GM10847 (cell line): ENCODE data around the gene SVIL.

Source experiments
- POLR2A ChIP-seq: IDR thresholded peaks from 2 replicates; pipeline ENCODE4 v1.6.1; 2011; ENCODE audit not compliant: insufficient read length; ENCODE audit errors: extremely low read depth

Gene SVIL

GRCh38 chr10:29524294-29524693 is 110.5 kb downstream of the SVIL start:
- TF ChIP-seq POLR2A: no peak

DNA sequence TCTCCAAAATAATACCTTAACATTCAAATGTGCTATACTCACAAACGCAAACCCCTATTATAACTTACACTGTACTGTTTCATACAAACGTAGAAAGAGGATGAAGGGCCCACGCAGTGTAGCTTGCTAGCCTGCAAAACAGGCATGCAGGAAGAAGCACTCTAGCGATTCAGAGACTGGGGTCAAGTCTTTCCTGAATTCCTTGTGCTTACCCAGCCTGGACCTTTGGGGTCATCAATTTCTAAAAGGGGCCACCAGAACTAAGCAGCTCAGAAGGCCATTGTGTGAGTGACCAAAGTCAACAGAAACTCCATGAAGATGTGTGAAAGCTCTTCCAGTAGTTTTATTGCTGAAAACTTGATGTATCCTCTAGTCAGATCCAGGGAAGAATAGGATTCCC is 111.9 kb downstream of the SVIL start:
- no peak for TF ChIP-seq POLR2A

DNA sequence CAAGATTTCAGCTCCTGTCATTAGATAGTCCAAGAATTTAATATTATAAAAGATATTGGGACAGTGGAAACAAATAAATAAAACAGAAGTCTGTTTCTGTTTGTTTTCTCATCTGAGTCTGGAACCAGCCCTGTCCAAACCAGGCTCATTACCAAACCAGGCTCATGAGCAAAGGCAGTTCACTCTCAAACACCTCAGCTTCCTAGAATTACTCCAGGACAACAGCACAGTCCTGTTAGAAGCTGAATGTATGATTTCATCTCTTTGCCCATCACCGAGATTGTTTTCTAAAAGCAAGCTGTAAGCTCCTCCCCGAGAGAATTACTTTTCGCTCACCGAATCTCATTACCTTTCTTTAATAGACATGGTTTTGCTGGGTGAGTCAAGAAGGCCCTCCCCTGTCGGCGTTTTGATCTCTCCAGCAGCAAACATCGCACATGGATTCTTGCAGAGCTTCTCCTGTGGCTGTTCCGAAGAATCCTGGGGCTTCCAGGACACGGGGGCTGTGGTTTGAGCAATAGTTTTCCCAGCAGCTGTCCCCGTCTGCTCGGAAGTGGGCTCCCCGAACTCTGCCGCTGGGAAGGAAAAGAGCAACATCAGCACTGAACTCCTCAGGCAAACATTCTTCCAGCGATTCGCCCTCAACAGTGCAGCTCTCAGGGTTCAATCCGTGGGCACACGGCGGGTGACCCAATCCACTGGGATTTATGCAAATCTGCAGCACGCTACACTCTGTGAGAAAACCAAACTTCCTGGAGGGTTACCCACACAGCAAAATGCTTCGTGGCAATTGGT is 112.5 kb downstream of the SVIL start:
- no peak for TF ChIP-seq POLR2A

DNA sequence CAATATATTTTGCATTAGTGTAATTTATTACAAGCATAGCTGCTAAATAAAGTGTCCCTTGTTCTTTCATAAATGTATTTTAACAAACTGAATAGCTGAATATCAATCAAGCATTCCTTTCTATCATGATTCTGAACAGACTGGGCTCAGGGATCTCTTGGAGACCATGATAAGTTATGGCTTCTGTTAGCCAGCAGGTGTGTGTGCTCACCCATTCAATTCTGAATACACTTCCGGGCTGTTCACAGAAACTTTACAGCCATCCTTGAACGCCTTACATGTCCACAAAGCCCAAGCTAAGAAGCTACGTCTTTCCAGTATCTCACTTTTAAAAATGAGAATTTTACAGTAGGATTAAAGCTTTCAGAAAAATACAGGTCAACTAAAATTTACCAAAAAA is 115.1 kb downstream of the SVIL start:
- TF ChIP-seq POLR2A: no peak

DNA sequence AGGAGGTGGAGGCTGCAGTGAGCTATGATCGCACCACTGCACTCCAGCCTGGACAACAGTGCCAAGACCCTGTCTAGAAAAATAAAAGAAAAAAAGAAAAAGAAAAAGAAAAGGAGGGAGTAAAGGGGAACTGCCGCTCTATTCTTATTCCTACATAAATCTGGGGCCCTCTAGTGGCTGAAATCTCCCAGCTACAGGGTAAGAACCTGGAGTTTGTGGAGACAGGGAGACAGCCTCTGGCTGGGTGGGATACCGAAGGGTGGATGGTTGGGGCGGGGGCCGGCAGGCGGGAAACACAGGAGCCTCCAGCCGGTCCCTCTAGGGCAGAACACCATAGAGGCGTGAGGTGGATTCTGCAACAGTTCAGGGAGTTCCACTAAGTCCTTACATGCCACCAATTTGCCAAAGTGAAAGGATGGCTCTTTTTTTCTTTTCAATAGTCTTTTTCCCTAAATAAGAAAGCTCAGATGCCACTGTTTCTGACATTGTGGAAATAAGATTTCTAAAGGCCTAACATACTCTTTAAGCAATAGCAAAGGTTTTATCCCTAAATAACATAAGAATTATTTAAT is 117.3 kb downstream of the SVIL start:
- no peak for TF ChIP-seq POLR2A

DNA sequence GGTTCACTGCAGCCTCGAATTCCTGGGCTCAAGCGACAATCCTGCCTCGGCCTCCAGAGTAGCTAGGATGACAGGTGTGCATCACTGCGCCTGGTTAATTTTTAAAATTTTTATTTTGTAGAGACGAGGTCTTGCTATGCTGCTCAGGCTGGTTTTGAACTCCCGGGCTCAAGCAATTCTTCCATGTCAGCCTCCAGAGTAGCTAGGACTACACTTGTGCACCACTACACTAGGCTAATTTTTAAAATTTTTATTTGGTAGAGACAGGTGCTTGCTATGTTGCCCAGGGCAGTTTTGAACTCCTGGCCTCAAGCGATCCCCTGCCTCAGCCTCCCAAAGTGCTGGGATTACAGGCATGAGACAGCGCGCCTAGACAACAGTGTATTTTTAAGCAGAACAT is 120.5 kb downstream of the SVIL start:
- no peak for TF ChIP-seq POLR2A

DNA sequence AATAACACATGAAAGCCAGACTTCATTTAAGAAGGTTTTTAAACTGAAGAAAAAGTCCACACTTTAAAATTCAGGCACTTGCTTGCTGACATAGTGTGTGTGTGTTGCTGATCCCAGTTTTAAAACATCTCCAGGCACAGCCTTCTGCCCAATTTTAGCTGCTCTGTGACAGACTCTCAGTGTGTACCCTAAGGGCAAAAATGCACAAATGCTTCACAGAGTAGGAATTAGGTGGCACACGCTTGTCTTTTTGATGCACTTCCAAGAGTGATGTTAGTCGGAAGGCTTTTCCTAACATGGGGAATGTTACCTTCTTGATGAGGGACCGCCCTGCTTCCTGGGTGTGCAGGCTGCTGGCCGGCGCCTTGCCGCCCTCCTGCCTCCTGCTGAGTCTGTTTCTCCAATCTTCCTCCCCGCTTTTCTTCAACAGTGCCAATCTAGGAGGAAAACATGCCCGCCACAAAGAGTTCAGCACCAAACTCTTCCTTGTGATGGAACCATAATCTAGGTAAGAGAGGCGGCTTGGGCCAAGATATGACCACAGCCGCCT is 122.3 kb downstream of the SVIL start:
- no peak for TF ChIP-seq POLR2A

- no peak for TF ChIP-seq POLR2A
Measured at GRCh38 chr10:29508554-29509244, 126.1 kb downstream of the SVIL start.

DNA sequence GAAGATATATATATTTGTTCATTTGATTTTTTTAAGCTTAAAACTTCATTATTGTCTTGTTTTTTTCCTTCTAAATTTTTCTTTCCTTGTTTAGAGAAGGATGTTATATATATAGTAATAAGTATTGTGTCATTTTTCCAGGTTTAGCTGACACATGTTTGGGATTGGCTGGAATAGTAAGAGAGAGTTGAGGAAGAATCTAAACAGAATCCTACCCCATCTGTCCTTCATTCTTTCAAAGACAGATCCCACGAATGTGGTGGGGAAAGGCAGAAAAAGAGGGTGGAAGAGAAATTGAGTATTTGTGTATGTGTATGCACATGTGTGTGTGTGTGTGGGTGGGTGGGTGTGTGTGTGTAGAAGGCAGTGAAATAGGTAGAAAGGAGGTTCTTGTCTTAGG is 132.4 kb downstream of the SVIL start:
- TF ChIP-seq POLR2A: no peak

DNA sequence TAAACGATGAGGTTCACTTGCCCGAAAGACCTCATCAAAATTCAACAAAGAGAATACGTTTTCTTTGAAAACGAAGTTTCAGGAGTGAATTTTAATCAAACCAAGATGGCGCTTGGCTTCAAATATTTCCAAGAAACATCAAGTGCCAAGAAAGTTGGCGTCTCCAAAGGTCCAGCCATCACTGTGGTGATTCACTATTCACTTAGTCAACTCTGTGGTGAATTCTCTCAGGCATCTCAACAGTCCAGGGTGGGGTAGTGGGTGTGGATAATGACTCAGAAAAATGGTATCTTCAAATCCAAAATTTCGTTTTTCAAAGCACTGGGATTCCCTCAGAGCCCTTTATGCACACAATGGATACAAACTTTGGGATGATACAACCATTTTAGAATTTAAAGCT is 133.1 kb downstream of the SVIL start:
- no peak for TF ChIP-seq POLR2A

GRCh38 chr10:29499993-29500537 is 134.7 kb downstream of the SVIL start:
- no peak for TF ChIP-seq POLR2A

GRCh38 chr10:29496341-29497162 is 138.2 kb downstream of the SVIL start:
- no peak for TF ChIP-seq POLR2A

GRCh38 chr10:29495366-29495765 is 139.4 kb downstream of the SVIL start:
- no peak for TF ChIP-seq POLR2A

DNA sequence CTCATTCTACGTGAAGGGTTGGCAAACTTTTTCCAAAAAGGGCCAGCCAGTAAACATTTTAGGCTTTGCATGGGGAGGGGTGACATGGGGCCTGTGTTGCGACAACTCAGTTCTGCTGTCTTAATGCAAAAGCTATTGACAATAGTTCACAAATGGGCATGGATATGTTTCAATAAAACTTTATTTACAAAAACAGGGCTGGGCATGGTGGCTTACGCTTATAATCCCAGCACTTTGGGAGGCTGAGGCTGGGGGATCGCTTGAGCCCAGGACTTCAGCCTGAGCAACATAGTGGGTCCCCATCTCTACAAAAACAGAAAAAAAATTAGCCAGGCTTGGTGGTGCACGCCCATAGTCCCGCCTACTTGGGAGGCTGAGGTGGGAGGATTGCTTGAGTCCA is 141.1 kb downstream of the SVIL start:
- no peak for TF ChIP-seq POLR2A

GRCh38 chr10:29492774-29493173 is 142.0 kb downstream of the SVIL start:
- no peak for TF ChIP-seq POLR2A

DNA sequence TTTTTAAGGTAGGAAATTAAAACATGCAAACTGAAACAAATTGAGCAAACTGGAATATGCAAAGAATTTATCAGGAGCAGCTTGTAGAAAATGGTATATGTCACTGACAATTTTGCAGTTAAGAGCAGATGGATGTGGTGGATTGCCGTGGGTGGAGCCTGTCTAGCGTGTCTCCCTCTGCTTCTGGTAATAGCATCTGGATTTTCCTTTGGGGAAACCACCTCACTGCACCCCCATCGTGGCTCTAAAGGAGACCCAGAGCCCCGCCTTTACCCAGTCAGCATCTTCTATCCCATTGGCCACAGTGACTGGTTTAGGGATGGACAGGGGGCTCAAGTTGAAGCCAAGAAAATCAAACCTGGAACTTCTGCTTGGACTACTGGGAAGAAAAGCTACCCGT is 142.9 kb downstream of the SVIL start:
- TF ChIP-seq POLR2A: no peak

- TF ChIP-seq POLR2A: no peak
Measured at GRCh38 chr10:29486433-29486832, 148.3 kb downstream of the SVIL start.
